H1 (cell line): Measurements from ENCODE around the gene RILP. TPM values are rescaled to one million over a fixed set of nuclear protein-coding genes. Genes with fewer than 3 reads are reported as not detected.

ENCODE experiments used
- CTCF ChIA-PET: fragments of 300-600 bp; sonication (Branson Sonifier 250); formaldehyde crosslinking; loops from one replicate; lab custom pipeline; 2021; ENCODE audit not compliant: partially characterized antibody; lab: Charles Lee
- POLR2A ChIA-PET: fragments of 300-600 bp; sonication (Branson Sonifier 250); formaldehyde crosslinking; loops from one replicate; lab custom pipeline; 2021; ENCODE audit warnings: inconsistent platforms; ENCODE audit not compliant: partially characterized antibody; lab: Charles Lee
- DNase-seq, 2 experiments: peaks; one replicate each; pipeline versions ENCODE4 v3.0.0 to v3.0.0-alpha.2; 2010 to 2022; ENCODE audit warnings: low spot score in 2 of 2, low read depth in 1 of 2, mixed read lengths in 1 of 2
- FAIRE-seq: peaks from 2 replicates; lab custom pipeline; 2011; peaks lifted over from hg19 to GRCh38; lab: Jason Lieb, UNC
- H2AFZ ChIP-seq: 2 replicates; pipeline ENCODE4 v1.8.1; 2012; ENCODE audit warnings: low read length, inconsistent platforms
- H2AK5ac ChIP-seq: 2 replicates; pipeline ENCODE4 v1.6.1; 2013; ENCODE audit warnings: low read depth, low read length
- H2BK120ac ChIP-seq: replicated peaks from 2 replicates; pipeline ENCODE3; 2013; ENCODE audit warnings: low read depth, low read length, inconsistent platforms
- H2BK12ac ChIP-seq: 2 replicates; pipeline ENCODE4 v1.6.1; 2013; ENCODE audit warnings: low read depth, low read length
- H2BK15ac ChIP-seq: 2 replicates; pipeline ENCODE4 v1.6.1; 2013; ENCODE audit warnings: low read length
- H2BK20ac ChIP-seq: 2 replicates; pipeline ENCODE4 v1.6.1; 2013; ENCODE audit warnings: low read length
- H2BK5ac ChIP-seq: 2 replicates; pipeline ENCODE4 v1.6.1; 2013; ENCODE audit warnings: low read depth, low read length
- H3K14ac ChIP-seq: 2 replicates; pipeline ENCODE4 v1.6.1; 2013; ENCODE audit warnings: inconsistent platforms; ENCODE audit not compliant: insufficient read length
- H3K18ac ChIP-seq: 2 replicates; pipeline ENCODE4 v1.6.1; 2013; ENCODE audit warnings: low read length; ENCODE audit errors: extremely low read depth
- H3K23ac ChIP-seq: 2 replicates; pipeline ENCODE4 v1.6.1; 2013; ENCODE audit warnings: inconsistent platforms; ENCODE audit not compliant: insufficient read length
- H3K23me2 ChIP-seq: 2 replicates; pipeline ENCODE4 v1.6.1; 2013; ENCODE audit warnings: low read depth, low read length
- H3K27ac ChIP-seq: 2 replicates; pipeline ENCODE4 v1.6.1; 2011; ENCODE audit warnings: low read depth, low read length, inconsistent platforms
- H3K27me3 ChIP-seq, 4 experiments: replicated peaks in 1 of 4; 1 replicate in 1 of 4; 2 replicates in 3 of 4; pipeline versions ENCODE4 v1.6.1 to v1.8.1; 2011 to 2013; ENCODE audit warnings: low read length in 3 of 4, mild to moderate bottlenecking in 3 of 4, inconsistent platforms in 2 of 4, mixed read lengths in 2 of 4, moderate library complexity in 1 of 4; ENCODE audit not compliant: control insufficient read depth in 3 of 4, insufficient read depth in 3 of 4; ENCODE audit errors: extremely low read depth in 1 of 4
- H3K36me3 ChIP-seq, 4 experiments: 2 replicates each; pipeline versions ENCODE4 v1.6.1 to v1.8.1; 2011 to 2013; ENCODE audit warnings: mild to moderate bottlenecking in 4 of 4, low read length in 3 of 4, moderate library complexity in 2 of 4, control low read depth in 1 of 4, inconsistent platforms in 1 of 4; ENCODE audit not compliant: insufficient read depth in 4 of 4, control insufficient read depth in 2 of 4
- H3K4ac ChIP-seq: replicated peaks from 2 replicates; pipeline ENCODE3; 2013; ENCODE audit warnings: low read length, low read depth, mixed read lengths, inconsistent platforms; ENCODE audit not compliant: insufficient read length
- H3K4me1 ChIP-seq, 4 experiments: replicated peaks in 1 of 4; 1 replicate in 1 of 4; 2 replicates in 3 of 4; pipeline versions ENCODE4 v1.6.1 to v1.8.1; 2011 to 2013; ENCODE audit warnings: low read length in 3 of 4, inconsistent platforms in 2 of 4, mixed read lengths in 1 of 4; ENCODE audit not compliant: insufficient read depth in 4 of 4, control insufficient read depth in 3 of 4
- H3K4me2 ChIP-seq, 2 experiments: 2 replicates each; pipeline versions ENCODE4 v1.6.1 to v1.8.1; 2011 to 2013; ENCODE audit warnings: low read depth in 2 of 2, low read length in 2 of 2, control low read depth in 1 of 2, inconsistent platforms in 1 of 2, mild to moderate bottlenecking in 1 of 2; ENCODE audit not compliant: insufficient read depth in 1 of 2
- H3K4me3 ChIP-seq, 4 experiments: fragments of 200-600, 300-600 bp in 1 of 4; sonication (generic), shearing (Covaris generic), sonication (Bioruptor Twin) in 1 of 4; 2 replicates each; pipeline versions ENCODE4 v1.5.1 to v1.8.1; 2011 to 2016; ENCODE audit warnings: low read length in 4 of 4, low read depth in 3 of 4, control low read depth in 2 of 4, inconsistent platforms in 2 of 4, mild to moderate bottlenecking in 2 of 4, mixed read lengths in 1 of 4, moderate library complexity in 1 of 4; ENCODE audit not compliant: insufficient read depth in 2 of 4; ENCODE audit errors: extremely low read depth in 1 of 4
- H3K56ac ChIP-seq: replicated peaks from 2 replicates; pipeline ENCODE3; 2013; ENCODE audit warnings: low read depth, mild to moderate bottlenecking, mixed read lengths, low read length, inconsistent platforms; ENCODE audit not compliant: insufficient read length
- H3K79me1 ChIP-seq: 2 replicates; pipeline ENCODE4 v1.6.1; 2013; ENCODE audit warnings: low read depth, low read length, control low read depth
- H3K79me2 ChIP-seq, 2 experiments: 2 replicates each; pipeline versions ENCODE4 v1.6.1 to v1.8.1; 2012 to 2013; ENCODE audit warnings: low read length in 2 of 2, mild to moderate bottlenecking in 2 of 2, inconsistent platforms in 1 of 2; ENCODE audit not compliant: insufficient read depth in 2 of 2, control insufficient read depth in 1 of 2
- H3K9ac ChIP-seq, 4 experiments: replicated peaks in 1 of 4; 1 replicate in 1 of 4; 2 replicates in 3 of 4; pipeline versions ENCODE4 v1.6.1 to v1.8.1; 2011 to 2013; ENCODE audit warnings: low read depth in 3 of 4, low read length in 3 of 4, control low read depth in 2 of 4, mild to moderate bottlenecking in 2 of 4, moderate library complexity in 2 of 4, inconsistent platforms in 1 of 4; ENCODE audit errors: extremely low read depth in 1 of 4
- H3K9me3 ChIP-seq, 2 experiments: 2 replicates each; pipeline versions ENCODE4 v1.6.1 to v1.8.1; 2012 to 2013; ENCODE audit warnings: mild to moderate bottlenecking in 2 of 2, moderate library complexity in 2 of 2, control low read depth in 1 of 2, inconsistent platforms in 1 of 2, low read depth in 1 of 2, low read length in 1 of 2, mixed read lengths in 1 of 2; ENCODE audit not compliant: insufficient read depth in 2 of 2
- H4K20me1 ChIP-seq, 2 experiments: replicated peaks in 1 of 2; 2 replicates each; pipeline versions ENCODE3 to v1.8.1; 2011 to 2013; ENCODE audit warnings: inconsistent platforms in 2 of 2, low read length in 2 of 2, mild to moderate bottlenecking in 1 of 2; ENCODE audit not compliant: insufficient read depth in 2 of 2, control insufficient read depth in 1 of 2
- H4K5ac ChIP-seq: 2 replicates; pipeline ENCODE4 v1.6.1; 2013; ENCODE audit warnings: low read length, low read depth, mixed read lengths, inconsistent platforms; ENCODE audit not compliant: insufficient read length
- H4K8ac ChIP-seq: 2 replicates; pipeline ENCODE4 v1.8.0; 2013; ENCODE audit warnings: mild to moderate bottlenecking, moderate library complexity, low read length, inconsistent platforms; ENCODE audit not compliant: insufficient read depth; ENCODE audit errors: extremely low read depth
- H4K91ac ChIP-seq: replicated peaks from 2 replicates; pipeline ENCODE3; 2013; ENCODE audit warnings: low read length, mixed read lengths, inconsistent platforms; ENCODE audit not compliant: insufficient read length
- GABPA ChIP-seq: IDR thresholded peaks from 2 replicates; pipeline ENCODE4 v1.6.1; 2011; ENCODE audit warnings: mild to moderate bottlenecking, low read length, moderate library complexity, borderline replicate concordance; ENCODE audit not compliant: insufficient read depth
- POLR2A ChIP-seq, 2 experiments: IDR thresholded peaks; 1 replicate in 1 of 2; 2 replicates in 1 of 2; pipeline ENCODE4 v1.6.1; 2011; ENCODE audit warnings: low read depth in 2 of 2, low read length in 2 of 2, mild to moderate bottlenecking in 2 of 2; ENCODE audit errors: control extremely low read depth in 1 of 2
- WGBS, 2 experiments: shearing (Covaris generic) in 1 of 2; methylation state at CpG; one replicate each; pipeline versions ENCODE4 v1.1.6 to v1.1.7; 2013 to 2015; ENCODE audit warnings: low lambda C conversion rate in 2 of 2, mixed read lengths in 2 of 2, inconsistent platforms in 1 of 2, low coverage in 1 of 2, missing lambda C conversion rate in 1 of 2; ENCODE audit not compliant: insufficient replicate concordance in 2 of 2, insufficient coverage in 1 of 2, insufficient read length in 1 of 2; ENCODE audit errors: extremely low coverage in 1 of 2, missing lambda C conversion rate in 1 of 2; 5-methylcytosine and 5-hydroxymethylcytosine counted together
- polyA plus RNA-seq, 7 experiments: library from polyadenylated mRNA; depleted of rRNA in 3 of 7; stranded (reverse) in 5 of 7; unstranded in 2 of 7; fragments of >200 nt in 5 of 7; fragments of 200-250 nt in 2 of 7; gene quantifications; 1 replicate in 5 of 7; 2 replicates in 1 of 7; 4 replicates in 1 of 7; pipeline versions ENCODE4 v1.2.1 to v1.2.3, GENCODE V29; 2011 to 2013; ENCODE audit warnings: missing spikeins in 2 of 7, mixed read lengths in 2 of 7
- total RNA-seq: library from RNA; stranded (reverse); fragmentation: NEBNext Ultra II Directional; extraction: Animal tissue kit (Norgen Biotek cat#: 25700); gene quantifications from 2 replicates; pipeline ENCODE4 v1.2.1, GENCODE V29; 2021

The RILP gene
- total and polyA plus RNA-seq, 2 of the 8 experiments (the other 6 are each of a cell fraction or from before 2014, with no cell fraction given), result 6.8 to 7.2 TPM

DNA sequence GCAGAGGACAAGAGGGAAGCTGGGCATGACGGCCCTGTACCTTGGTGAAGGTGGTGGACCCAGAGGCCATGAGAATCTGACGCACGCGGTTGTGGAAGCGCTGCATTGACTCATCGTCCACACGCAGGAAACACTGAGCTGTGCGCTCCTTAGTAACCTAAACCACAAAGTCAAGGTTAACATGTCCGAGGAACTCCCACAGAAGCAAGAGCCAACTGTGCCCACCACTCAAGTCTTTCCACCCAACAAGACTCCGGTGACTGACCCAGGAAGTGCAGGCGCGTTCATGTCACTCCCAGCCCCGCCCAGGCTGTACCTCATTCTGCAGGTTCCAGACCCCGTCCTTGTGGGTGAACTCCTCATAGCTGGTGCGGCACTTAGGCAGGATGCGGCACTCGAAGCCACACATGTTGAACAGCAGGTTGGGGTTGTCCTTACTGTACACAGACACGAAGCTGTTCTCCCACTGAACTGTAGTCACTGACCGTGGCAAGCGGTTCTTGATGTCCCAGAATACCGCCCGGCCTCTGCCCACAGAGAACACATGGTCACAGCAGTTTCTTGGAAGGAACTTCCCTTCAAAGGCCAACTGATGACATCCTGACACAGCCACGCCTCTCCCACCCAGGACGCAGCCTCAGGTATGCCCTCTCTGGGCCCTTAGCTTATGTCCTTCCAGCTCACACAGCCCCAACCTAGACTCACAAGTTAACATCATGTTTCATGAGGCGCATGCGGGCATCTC, 23.5 kb upstream of the RILP start:
- ChIA-PET CTCF (interaction anchor here (0.6 to 3.4 kb wide), 7 partner anchors 12 to 66 kb away, joined by 3 to 19 read pairs (median 4); partner anchors contain the start of genes RILP and SCARF1), POLR2A (interaction anchor here (1.0 to 5.9 kb wide), 4 partner anchors 10 to 22 kb away, joined by 4 to 44 read pairs (median 8); partner anchors contain the start of gene RILP)
- FAIRE-seq (no peak), DNase-seq (no peak)
- Histone ChIP-seq H3K4me1 (no peaks in the 10 kb centered on the region), H3K9ac (no peak overlapping the region), H3K23me2 (no peaks in the 10 kb centered on the region), H3K36me3 (peaks cover 55 to 94% (median 83%) of the 10 kb centered on the region in 4 experiments), H4K20me1 (peaks cover 9 to 21% of the 10 kb centered on the region in 2 experiments), H4K8ac (no peak overlapping the region; the same call in 1 of the 2 replicates), H3K4me3 (no peak overlapping the region), H4K91ac (no peak overlapping the region), H2BK20ac (no peak overlapping the region), H3K79me1 (no peaks in the 10 kb centered on the region; the same call in 1 of the 2 replicates), H2BK12ac (no peak overlapping the region), H4K5ac (no peak overlapping the region), H2BK15ac (no peak overlapping the region), H3K56ac (no peak overlapping the region), H3K18ac (no peak overlapping the region), H3K4ac (no peak overlapping the region), H3K9me3 (no peaks in the 10 kb centered on the region), H2BK120ac (no peak overlapping the region), H3K27ac (no peak overlapping the region), H3K14ac (no peak overlapping the region), H2BK5ac (no peak overlapping the region), H3K23ac (no peak overlapping the region), H3K4me2 (no peak overlapping the region), H2AK5ac (no peak overlapping the region), H3K27me3 (no peaks in the 10 kb centered on the region), H2AFZ (no peak overlapping the region), H3K79me2 (peaks cover 3 to 4% of the 10 kb centered on the region in 2 experiments; a peak in 3 of 4 replicates)
- WGBS, 2 experiments, result 93% methylated on average over 26 of the region's 26 CpGs; no CpG with 5 or more reads in 1 of the 2 experiments
- no peak for TF ChIP-seq GABPA
- peak in 1 of 2 experiments; percentile 24; a peak in 1 of 3 replicates for TF ChIP-seq POLR2A (IDR thresholded peaks at IDR 0.05; ENCODE audit: control extremely low read depth in 1 of 2, low read depth in 2 of 2, low read length in 2 of 2)
